ENCODE data around the gene SEPTIN11. TPM values are rescaled to one million over a fixed set of nuclear protein-coding genes. Genes with fewer than 3 reads are reported as not detected.
A peak's percentile ranks its signal among the peaks of the same experiment; 100 is the strongest.

SEPTIN11 gene
- total RNA-seq (2014; rRNA removed; shearing (Covaris generic)) = 43.9 and 47.5 TPM in 2 replicates
- polyA plus RNA-seq (2015; cell fraction: cytosol; rRNA removed) = 47.0 and 62.7 TPM in 2 replicates
- polyA plus RNA-seq (2015; cell fraction: nucleus; rRNA removed) = 24.0 and 32.5 TPM in 2 replicates

- in situ Hi-C loops (cut with HindIII; ENCODE audit: low pct_unique_long_range_greater_than_20kb, low sequenced_read_pairs) = no loop called here
- DNase-seq (ENCODE audit: low read depth, low spot score) = peak; percentile 90
These were observed at the start of gene SEPTIN11 for GRCh38 chr4:76949276-76950051. Gene SEPTIN11 (plus strand): TSS chr4:76949752. CDS start chr4:76949904, 152 bp downstream.

GRCh38 chr4:76902233-76902890 is 47.2 kb upstream of the SEPTIN11 start:
- no peak for DNase-seq (ENCODE audit: low read depth, low spot score)
- in situ Hi-C loops (cut with HindIII; ENCODE audit: low pct_unique_long_range_greater_than_20kb, low sequenced_read_pairs) = no loop called here

- no peak for DNase-seq (ENCODE audit: low read depth, low spot score)
These were observed 44.8 kb upstream of the SEPTIN11 start for GRCh38 chr4:76904646-76905190.

DNA sequence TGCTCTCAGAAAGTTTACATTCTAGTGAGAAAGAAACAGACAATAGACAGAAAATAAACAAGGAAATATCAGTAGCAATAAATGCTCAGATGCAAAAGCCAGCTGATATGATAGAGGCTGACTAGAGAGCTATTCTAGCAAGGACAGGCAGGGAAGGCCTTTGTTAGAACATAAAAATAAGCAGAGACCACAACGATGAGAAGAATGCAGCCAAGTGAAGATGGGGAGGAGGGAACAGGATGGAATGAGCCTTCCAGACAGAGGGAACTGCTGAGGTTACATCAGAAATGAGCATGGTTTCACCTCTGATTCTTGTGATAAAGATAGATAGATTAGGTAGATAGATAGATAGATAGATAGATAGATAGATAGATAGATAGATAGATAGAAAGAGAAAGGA is 44.0 kb upstream of the SEPTIN11 start:
- in situ Hi-C loops (cut with HindIII; ENCODE audit: low pct_unique_long_range_greater_than_20kb, low sequenced_read_pairs) = no loop called here
- no peak for DNase-seq (ENCODE audit: low read depth, low spot score)

More at GRCh38 chr4:76904646-76905190, 44.8 kb upstream of the SEPTIN11 start:
- in situ Hi-C loops (cut with HindIII; ENCODE audit: low pct_unique_long_range_greater_than_20kb, low sequenced_read_pairs) = no loop called here

GRCh38 chr4:76909711-76910110 is 39.8 kb upstream of the SEPTIN11 start:
- in situ Hi-C loops (cut with HindIII; ENCODE audit: low pct_unique_long_range_greater_than_20kb, low sequenced_read_pairs) = no loop called here
- no peak for DNase-seq (ENCODE audit: low read depth, low spot score)

GRCh38 chr4:76920715-76921114 is 28.8 kb upstream of the SEPTIN11 start:
- no peak for DNase-seq (ENCODE audit: low read depth, low spot score)
- in situ Hi-C loops (cut with HindIII; ENCODE audit: low pct_unique_long_range_greater_than_20kb, low sequenced_read_pairs) = no loop called here

GRCh38 chr4:76923619-76924357 is 25.8 kb upstream of the SEPTIN11 start:
- DNase-seq (ENCODE audit: low read depth, low spot score) = no peak
- in situ Hi-C loops (cut with HindIII; ENCODE audit: low pct_unique_long_range_greater_than_20kb, low sequenced_read_pairs) = no loop called here

GRCh38 chr4:76926841-76927240 is 22.7 kb upstream of the SEPTIN11 start:
- no peak for DNase-seq (ENCODE audit: low read depth, low spot score)
- in situ Hi-C loops (cut with HindIII; ENCODE audit: low pct_unique_long_range_greater_than_20kb, low sequenced_read_pairs) = no loop called here

GRCh38 chr4:76930685-76931084 is 18.9 kb upstream of the SEPTIN11 start:
- DNase-seq (ENCODE audit: low read depth, low spot score) = no peak
- in situ Hi-C loops (cut with HindIII; ENCODE audit: low pct_unique_long_range_greater_than_20kb, low sequenced_read_pairs) = no loop called here

DNA sequence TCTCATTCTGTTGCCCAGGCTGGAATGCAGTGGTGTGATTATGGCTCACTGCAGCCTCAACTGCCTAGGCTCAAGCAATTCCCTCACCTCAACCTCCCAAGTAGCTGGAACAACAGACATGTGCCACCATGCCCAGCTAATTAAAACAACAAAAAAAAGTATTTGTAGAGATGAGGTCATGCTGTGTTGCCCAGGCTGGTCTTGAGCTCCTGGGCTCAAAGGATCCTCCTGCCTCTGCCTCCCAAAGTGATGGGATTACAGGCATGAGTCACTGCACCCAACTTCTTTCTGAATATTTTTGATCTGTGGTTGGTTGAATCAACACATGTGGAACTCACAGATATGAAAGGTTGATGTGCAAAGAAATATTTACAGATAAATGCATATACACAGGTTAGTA is 18.5 kb upstream of the SEPTIN11 start:
- no peak for DNase-seq (ENCODE audit: low read depth, low spot score)
- in situ Hi-C loops (cut with HindIII; ENCODE audit: low pct_unique_long_range_greater_than_20kb, low sequenced_read_pairs) = no loop called here

DNA sequence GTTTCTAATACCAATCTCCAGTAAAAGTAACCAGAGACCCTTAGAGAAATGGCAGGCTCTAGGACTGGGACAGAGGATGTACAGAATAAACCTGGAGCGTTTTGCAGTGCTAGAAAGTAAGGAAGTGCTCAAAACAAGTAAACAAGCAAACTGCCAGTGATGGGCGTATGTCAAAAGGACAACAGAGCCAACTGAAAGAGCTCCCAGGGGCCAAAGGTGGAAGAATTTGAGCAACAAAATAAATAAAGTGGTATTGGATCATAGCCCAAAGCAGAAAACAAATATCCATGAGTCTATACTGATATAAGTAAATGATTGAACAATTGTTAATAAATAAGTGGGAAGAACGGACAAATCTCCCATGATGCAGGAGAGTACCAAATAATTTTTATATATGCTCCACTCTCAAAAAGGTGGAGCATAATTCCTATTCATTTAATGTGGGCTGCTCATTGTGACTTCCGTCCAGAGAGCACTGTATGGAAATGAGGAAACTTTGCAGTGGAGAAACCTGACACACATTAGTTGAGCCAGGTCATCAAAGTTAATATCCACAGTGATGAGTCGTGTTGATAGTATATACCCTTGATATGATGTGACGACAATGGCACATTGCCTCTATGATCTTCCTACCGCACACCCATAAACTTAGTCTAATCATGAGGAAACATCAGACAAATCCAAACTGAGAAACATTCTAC is 17.8 kb upstream of the SEPTIN11 start:
- in situ Hi-C loops (cut with HindIII; ENCODE audit: low pct_unique_long_range_greater_than_20kb, low sequenced_read_pairs) = no loop called here

GRCh38 chr4:76939184-76939583 is 10.4 kb upstream of the SEPTIN11 start:
- in situ Hi-C loops (cut with HindIII; ENCODE audit: low pct_unique_long_range_greater_than_20kb, low sequenced_read_pairs) = no loop called here
- no peak for DNase-seq (ENCODE audit: low read depth, low spot score)

More for the DNA sequence above, 17.8 kb upstream of the SEPTIN11 start:
- DNase-seq (ENCODE audit: low read depth, low spot score) = no peak

DNA sequence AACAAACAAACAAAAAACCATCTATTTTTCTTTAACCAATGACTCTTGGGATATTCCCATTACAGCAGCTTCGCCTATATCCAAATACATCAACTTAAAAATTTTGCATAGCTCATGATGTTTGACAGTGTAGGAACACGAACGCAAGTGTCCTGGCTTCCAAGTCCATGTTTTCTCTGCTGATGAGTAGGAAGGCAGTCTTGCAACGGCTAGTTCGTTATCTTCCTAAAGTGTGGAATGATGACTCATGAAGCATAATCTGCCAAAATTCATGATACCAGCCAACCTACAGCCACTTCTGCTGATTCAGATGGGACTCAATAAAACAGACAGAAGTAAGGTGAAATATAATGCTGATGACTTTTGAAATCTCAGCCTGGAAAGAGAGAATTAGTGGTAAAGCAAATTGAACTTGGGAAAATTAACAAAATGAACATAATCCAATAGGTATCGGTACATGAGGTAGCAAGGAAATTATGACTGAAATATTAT is 6.4 kb upstream of the SEPTIN11 start:
- in situ Hi-C loops (cut with HindIII; ENCODE audit: low pct_unique_long_range_greater_than_20kb, low sequenced_read_pairs) = no loop called here

GRCh38 chr4:76943790-76944189 is 5.8 kb upstream of the SEPTIN11 start:
- in situ Hi-C loops (cut with HindIII; ENCODE audit: low pct_unique_long_range_greater_than_20kb, low sequenced_read_pairs) = no loop called here

More for the DNA sequence above, 6.4 kb upstream of the SEPTIN11 start:
- no peak for DNase-seq (ENCODE audit: low read depth, low spot score)

GRCh38 chr4:76947369-76947768 is 2.2 kb upstream of the SEPTIN11 start:
- in situ Hi-C loops (cut with HindIII; ENCODE audit: low pct_unique_long_range_greater_than_20kb, low sequenced_read_pairs) = no loop called here
- peak; percentile 8 for DNase-seq (ENCODE audit: low read depth, low spot score)

More at GRCh38 chr4:76943790-76944189, 5.8 kb upstream of the SEPTIN11 start:
- DNase-seq (ENCODE audit: low read depth, low spot score) = no peak

DNA sequence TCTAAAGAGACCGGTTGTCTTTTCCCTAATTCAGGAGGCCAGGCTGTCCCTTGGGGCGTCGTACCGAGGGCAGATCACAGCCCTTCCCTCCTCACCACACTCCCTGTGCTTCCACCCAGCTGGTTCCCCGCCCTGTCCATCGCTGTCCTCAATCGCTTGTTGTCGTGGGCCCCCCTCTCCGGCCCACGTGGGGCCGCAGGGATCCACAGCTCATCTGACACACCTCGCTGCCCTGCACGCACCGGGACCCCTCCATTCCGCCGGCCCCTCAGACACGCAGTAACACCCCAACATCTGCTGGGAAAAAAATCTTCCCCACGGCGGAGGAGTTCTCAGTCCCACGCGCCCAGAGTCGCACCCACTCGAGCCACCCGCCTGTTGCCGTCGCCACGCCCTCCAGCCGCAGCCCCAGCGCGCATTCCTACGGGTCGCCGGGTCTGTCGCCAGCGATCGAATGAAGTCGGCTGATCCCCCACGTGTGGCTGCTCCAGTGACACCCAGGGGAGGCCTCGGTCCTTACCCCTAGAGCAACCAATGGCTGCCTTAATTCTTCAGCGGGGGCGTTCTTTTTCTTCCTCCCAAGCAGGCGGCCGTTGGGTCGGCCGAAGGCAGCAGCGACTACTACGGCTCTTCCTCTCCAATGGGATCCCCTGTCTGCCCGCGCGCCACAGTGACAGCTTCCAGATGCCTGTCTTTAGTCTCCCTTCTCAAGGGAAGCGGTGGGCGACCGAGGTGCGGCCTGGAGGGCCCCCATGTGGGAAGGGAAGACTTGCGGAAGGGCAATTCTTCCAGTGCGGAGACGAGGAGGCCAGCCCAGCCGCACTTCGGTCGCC is 893 bp upstream of the SEPTIN11 start:
- in situ Hi-C loops (cut with HindIII; ENCODE audit: low pct_unique_long_range_greater_than_20kb, low sequenced_read_pairs) = no loop called here
- peak; percentile 46 for DNase-seq (ENCODE audit: low read depth, low spot score)
